ENCODE data around the gene SNAP47. TPM values are rescaled to one million over a fixed set of nuclear protein-coding genes. Genes with fewer than 3 reads are reported as not detected.

The SNAP47 gene
- total RNA-seq, 2 experiments from 2014 or later = 25.3 to 25.5 TPM

Other genes with a start within 250 kb of the SNAP47 start
- gene ZNF678, start 171.9 kb upstream of the SNAP47 start, total RNA-seq = 1 to 10 TPM; 6.7 to 7.4 TPM
- 10 to 100 TPM; 16.2 to 17.3 TPM for gene JMJD4, start 133 bp upstream of the SNAP47 start, total RNA-seq
- not detected for gene PRSS38, start 80.2 kb downstream of the SNAP47 start, total RNA-seq
- not detected for gene WNT9A, start 212.5 kb downstream of the SNAP47 start, total RNA-seq

All from activated CD8-positive, alpha-beta T cell treated with anti-CD3 and anti-CD28 coated beads for 36 hours (primary cell).